CD4-positive, alpha-beta T cell treated with Interleukin-6 at 100 ng/mL for 8 hours (primary cell): ENCODE results near the gene PLCB1.
"Not testable (repeated sequence)": the region's sequence is repeated elsewhere in the genome, so short reads cannot be mapped to it uniquely, and the experiment has no call there.

Experiments used
- DNase-seq: peaks from one replicate; pipeline ENCODE4 v3.0.0-alpha.2; 2020; ENCODE audit warnings: mixed read lengths, low spot score

The PLCB1 gene

GRCh38 chr20:8131598-8132483 lies at the start of gene PLCB1:
PLCB1 (plus strand) TSS chr20:8132266; CDS start chr20:8132652, 386 bp downstream.
- peak; percentile 81 for DNase-seq

GRCh38 chr20:8082989-8083388 lies 49.1 kb upstream of the PLCB1 start:
- no peak for DNase-seq

GRCh38 chr20:8089668-8090067 lies 42.4 kb upstream of the PLCB1 start:
- DNase-seq: no peak

- no peak for DNase-seq
Measured at GRCh38 chr20:8094415-8094818, 37.6 kb upstream of the PLCB1 start.

GRCh38 chr20:8094850-8095249 lies 37.2 kb upstream of the PLCB1 start:
- no peak for DNase-seq

- no peak for DNase-seq
Measured at GRCh38 chr20:8095648-8096572, 36.2 kb upstream of the PLCB1 start.

- DNase-seq: no peak
Measured at GRCh38 chr20:8097307-8097706, 34.8 kb upstream of the PLCB1 start.

GRCh38 chr20:8104252-8104651 lies 27.8 kb upstream of the PLCB1 start:
- DNase-seq: no peak

GRCh38 chr20:8114612-8115011 lies 17.5 kb upstream of the PLCB1 start:
- DNase-seq: not testable (repeated sequence)

GRCh38 chr20:8115436-8115835 lies 16.6 kb upstream of the PLCB1 start:
- DNase-seq: no peak

- no peak for DNase-seq
Measured at GRCh38 chr20:8116067-8116811, 15.8 kb upstream of the PLCB1 start.

- no peak for DNase-seq
Measured at GRCh38 chr20:8117636-8118035, 14.4 kb upstream of the PLCB1 start.

GRCh38 chr20:8118039-8118438 lies 14.0 kb upstream of the PLCB1 start:
- no peak for DNase-seq

- no peak for DNase-seq
Measured at GRCh38 chr20:8118760-8119159, 13.3 kb upstream of the PLCB1 start.

- no peak for DNase-seq
Measured at GRCh38 chr20:8121666-8122065, 10.4 kb upstream of the PLCB1 start.

GRCh38 chr20:8124639-8125038 lies 7.4 kb upstream of the PLCB1 start:
- no peak for DNase-seq

- no peak for DNase-seq
Measured at GRCh38 chr20:8126181-8126580, 5.9 kb upstream of the PLCB1 start.

GRCh38 chr20:8126841-8127378 lies 5.2 kb upstream of the PLCB1 start:
- DNase-seq: no peak

GRCh38 chr20:8127553-8128255 lies 4.4 kb upstream of the PLCB1 start:
- no peak for DNase-seq

GRCh38 chr20:8128291-8129060 lies 3.6 kb upstream of the PLCB1 start:
- DNase-seq: no peak
